ENCODE results near the gene PODXL2.

DNA sequence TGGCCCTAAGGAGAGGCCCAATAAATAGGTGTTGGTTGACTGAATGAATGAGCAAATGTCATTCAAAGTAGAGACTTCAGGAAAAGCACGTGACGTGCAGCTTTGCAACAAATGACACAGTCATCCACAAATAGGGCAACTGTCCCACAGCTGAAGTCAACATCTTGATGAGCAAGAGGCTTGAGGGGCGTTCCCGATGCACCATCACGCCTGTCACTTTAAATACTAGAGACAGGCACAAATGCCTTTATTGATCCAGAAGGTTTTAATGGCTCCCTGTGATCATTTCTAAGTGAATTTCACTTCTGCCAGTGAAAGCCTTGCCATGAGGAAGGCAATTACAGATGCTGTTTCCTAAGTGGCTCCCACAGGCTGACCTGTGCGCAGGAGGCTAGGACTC lies 87.4 kb downstream of the PODXL2 start:
- TF ChIP-seq POLR2A (IDR thresholded peaks at IDR 0.05; ENCODE audit: low read depth, low read length) (no peak), POLR2AphosphoS5 (IDR thresholded peaks at IDR 0.05; ENCODE audit: low read depth, low read length) (no peak), TAF1 (IDR thresholded peaks at IDR 0.05; ENCODE audit: borderline replicate concordance, low read depth, low read length) (no peak)
